MM.1S (cell line): Measurements from ENCODE around the gene APOBEC3B.

Experiments used
- EZH2 ChIP-seq: fragments of 300-600 bp; sonication (generic); optimal IDR thresholded peaks from 2 replicates; pipeline ENCODE3; 2017; ENCODE audit warnings: low read depth, mild to moderate bottlenecking, antibody characterized with exemption, low read length, mixed read lengths
- TF ChIP-seq, protein P1 (sequence below): fragments of 300-600 bp; sonication (generic); IDR thresholded peaks from 2 replicates; pipeline ENCODE4 v1.5.1; 2016; ENCODE audit warnings: antibody characterized with exemption, low read length, mixed read lengths

DNA sequence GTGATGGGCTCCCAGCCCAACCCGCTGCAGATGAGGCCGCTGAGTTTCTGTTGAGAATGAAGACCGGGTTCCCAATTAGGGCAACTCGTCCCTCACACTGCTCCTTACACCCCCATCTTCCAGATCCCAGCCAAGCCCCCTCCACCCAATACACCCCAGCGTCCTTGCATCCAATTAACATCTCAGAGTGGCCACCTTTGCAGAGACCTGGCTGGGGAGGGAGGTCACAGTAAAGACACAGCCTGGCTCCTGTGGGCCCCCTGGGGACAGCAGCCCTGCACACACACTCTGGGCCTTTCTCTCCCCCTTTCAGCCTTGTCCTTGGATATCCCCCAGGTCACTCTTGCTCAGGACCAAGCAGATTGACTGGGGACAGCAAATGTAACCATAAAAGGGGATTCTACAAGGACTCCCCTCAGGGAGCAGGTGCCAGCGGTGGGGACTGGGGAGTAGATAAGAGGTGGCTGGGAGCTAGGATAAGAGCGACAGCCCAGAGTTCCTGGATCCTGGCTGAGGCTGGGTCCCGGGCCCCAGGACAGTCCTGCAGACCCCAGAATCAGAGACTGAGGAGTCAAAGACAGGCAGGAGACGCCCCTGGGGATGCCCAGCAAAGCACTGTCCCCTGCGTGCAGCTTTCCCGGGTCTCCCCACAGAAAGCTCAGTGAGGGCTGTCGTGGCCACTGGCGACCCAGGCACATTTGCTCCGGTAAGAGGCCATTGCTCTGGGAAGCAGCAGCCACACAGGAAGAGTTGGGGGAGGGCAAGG lies 16.4 kb upstream of the APOBEC3B start:
- TF ChIP-seq, protein P1, sequence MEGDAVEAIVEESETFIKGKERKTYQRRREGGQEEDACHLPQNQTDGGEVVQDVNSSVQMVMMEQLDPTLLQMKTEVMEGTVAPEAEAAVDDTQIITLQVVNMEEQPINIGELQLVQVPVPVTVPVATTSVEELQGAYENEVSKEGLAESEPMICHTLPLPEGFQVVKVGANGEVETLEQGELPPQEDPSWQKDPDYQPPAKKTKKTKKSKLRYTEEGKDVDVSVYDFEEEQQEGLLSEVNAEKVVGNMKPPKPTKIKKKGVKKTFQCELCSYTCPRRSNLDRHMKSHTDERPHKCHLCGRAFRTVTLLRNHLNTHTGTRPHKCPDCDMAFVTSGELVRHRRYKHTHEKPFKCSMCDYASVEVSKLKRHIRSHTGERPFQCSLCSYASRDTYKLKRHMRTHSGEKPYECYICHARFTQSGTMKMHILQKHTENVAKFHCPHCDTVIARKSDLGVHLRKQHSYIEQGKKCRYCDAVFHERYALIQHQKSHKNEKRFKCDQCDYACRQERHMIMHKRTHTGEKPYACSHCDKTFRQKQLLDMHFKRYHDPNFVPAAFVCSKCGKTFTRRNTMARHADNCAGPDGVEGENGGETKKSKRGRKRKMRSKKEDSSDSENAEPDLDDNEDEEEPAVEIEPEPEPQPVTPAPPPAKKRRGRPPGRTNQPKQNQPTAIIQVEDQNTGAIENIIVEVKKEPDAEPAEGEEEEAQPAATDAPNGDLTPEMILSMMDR: no peak
- no peak for TF ChIP-seq EZH2
